Stimulated activated CD8-positive, alpha-beta memory T cell treated with anti-CD3 and anti-CD28 coated beads, Interleukin-12 subunit alpha, Interleukin-12 subunit beta, amount 100 ng/mL, for 4 hours (primary cell): ENCODE measurements around the gene RORB.
"Not testable (repeated sequence)": the region's sequence is repeated elsewhere in the genome, so short reads cannot be mapped to it uniquely, and the experiment has no call there.

Experiments
- DNase-seq: peaks from one replicate; pipeline ENCODE4 v3.0.0-alpha.2; 2020; ENCODE audit warnings: low read depth

Gene RORB

DNA sequence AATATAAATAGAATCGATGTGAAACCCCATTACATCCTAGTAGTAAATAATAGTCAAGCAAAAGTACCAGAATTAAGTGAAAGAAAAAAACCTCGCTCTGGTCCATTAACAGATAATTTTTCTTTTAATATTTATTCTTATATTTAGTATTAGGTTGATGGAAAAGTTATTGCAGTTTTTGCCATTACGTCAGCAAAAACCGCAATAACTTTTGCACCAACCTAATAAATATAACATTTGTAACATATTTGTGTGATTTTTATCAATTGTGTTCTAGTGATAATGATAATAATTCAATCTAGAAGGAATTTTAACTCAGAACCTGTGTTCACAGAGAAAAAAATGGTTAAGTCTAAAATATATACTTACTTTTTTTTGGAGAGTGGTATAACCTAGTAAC lies 16.1 kb downstream of the RORB start:
- no peak for DNase-seq

- DNase-seq = no peak
Observed at GRCh38 chr9:74517188-74517587, 20.1 kb downstream of the RORB start.

DNA sequence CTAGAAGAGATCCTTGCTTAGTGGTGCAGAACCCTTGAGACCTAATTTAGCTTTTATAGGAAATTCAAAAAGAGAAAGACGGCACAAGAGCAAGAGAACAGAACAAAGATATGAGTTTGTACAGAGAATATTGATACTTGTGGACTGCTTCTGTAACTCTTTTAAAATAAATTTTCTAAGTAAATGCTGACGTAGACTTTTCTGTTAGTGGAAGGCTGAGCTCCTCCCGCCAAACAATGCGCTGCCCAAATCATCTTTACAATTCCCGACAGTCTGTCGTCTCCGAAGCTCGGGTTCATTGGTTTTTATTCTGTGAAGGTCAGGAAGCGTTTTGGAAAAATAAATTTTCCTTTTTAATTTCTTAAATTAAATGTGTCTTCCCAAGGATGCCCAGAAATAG lies 22.3 kb downstream of the RORB start:
- no peak for DNase-seq

DNA sequence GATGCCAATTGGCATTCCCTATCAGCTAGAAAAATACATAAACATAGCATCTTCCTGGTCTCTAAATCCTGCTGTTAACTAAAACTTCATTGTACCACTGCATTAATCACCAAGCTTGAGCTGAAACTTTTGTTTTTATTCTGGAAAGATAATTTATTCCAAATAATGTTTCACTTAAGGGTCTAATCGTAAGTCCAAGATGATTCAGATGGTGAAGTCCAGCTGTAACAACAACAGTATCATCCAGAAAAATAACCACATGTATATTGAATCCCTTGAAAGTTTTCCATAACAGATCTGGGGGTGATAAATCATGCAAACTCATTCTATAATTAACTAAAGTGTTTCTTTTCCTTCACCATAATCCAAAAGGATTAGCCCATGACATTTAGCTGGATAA lies 23.9 kb downstream of the RORB start:
- no peak for DNase-seq

DNA sequence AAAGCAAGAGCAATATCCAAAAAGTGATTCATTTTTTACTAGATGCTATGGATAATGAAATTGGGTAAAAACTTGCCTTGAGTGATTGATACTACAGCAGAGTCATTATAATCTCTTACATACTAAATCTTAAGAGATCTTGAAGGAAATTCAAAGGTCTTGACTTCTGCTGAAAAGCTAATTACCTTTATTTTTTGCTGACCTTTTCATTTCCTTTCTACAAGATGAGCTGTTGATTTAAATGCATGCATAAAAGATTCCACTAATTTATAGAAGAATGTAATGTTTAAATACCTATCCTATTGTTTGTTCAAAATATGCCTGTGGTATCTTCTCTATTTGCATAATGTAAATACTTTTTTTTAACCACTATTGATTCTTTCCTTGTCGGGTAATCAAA lies 27.2 kb downstream of the RORB start:
- DNase-seq = no peak

DNA sequence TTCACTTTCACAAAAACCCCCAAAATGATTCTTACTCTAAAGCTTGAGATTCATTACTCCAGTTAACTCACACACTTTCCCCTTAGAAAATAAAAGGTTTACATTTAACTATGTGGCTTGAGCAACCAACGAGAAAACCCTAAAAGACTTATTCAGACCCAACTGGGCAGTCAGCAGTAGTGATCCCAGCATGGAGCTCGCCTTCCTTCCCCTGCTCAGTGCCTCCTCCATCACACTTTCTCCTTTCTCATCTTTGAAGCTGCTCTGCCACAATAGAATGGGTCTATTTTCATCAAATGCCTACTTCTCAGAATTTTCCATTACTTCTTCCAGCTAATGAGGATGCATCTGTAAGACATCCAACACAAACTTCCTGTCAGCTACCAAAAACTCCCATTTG lies 29.1 kb downstream of the RORB start:
- no peak for DNase-seq

GRCh38 chr9:74527718-74528117 lies 30.6 kb downstream of the RORB start:
- no peak for DNase-seq

GRCh38 chr9:74528207-74528606 lies 31.1 kb downstream of the RORB start:
- no peak for DNase-seq

DNA sequence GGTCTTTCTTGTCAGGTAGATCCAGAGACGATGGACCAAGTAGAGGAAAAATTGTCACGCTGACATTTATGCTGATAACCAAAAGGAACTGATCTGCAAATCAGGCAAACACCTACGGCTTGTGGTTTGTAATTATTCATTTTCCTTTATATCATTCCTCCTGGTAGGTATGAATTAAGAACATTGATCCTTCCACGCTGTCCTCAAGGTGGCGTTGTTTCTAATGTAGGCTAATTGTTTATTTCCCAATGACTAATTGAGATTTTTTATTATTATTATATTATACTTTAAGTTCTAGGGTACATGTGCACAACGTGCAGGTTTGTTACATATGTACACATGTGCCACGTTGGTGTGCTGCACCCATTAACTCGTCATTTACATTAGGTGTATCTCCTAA lies 33.3 kb downstream of the RORB start:
- DNase-seq = not testable (repeated sequence)

DNA sequence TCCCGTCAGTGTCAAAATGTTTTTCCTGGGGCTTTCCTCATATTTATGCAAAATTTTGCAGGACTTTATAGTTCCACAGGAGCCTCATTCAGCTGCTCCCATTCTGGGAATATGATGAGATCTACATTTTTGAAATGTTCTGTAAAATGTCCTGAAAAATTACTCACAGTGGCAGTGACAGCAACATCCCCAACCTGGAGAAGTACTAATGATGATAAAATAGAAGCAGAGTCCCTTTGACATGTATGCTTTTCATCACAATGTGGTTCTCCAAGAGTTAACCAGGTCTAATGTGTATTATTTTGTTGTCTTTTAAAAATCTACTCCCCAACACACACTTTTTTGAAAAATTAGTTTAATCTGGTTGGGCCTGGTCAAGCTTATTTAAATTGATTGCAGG lies 36.1 kb downstream of the RORB start:
- DNase-seq = no peak

- DNase-seq = no peak
Observed at GRCh38 chr9:74534841-74535240, 37.7 kb downstream of the RORB start.

GRCh38 chr9:74543145-74543544 lies 46.0 kb downstream of the RORB start:
- DNase-seq = no peak

DNA sequence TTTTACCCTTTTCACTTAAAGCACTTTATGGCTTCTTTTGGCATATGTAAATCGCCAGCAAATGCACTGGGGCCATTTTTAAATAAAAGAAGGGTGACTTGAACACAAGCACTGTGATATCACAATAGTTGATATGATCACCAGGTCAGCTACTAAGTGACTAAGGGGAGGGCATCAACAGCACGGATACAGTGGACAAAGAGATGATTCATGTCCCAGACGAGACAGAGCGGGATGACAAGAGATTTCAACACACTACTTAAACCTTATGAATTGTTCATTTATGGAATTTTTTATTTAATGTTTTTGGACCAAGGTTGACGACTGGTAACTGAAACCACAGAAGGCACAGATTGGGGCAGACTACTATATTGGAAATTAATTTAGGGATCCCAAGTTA lies 54.1 kb downstream of the RORB start:
- DNase-seq = no peak

- no peak for DNase-seq
Observed at GRCh38 chr9:74554751-74555419, 57.8 kb downstream of the RORB start.

DNA sequence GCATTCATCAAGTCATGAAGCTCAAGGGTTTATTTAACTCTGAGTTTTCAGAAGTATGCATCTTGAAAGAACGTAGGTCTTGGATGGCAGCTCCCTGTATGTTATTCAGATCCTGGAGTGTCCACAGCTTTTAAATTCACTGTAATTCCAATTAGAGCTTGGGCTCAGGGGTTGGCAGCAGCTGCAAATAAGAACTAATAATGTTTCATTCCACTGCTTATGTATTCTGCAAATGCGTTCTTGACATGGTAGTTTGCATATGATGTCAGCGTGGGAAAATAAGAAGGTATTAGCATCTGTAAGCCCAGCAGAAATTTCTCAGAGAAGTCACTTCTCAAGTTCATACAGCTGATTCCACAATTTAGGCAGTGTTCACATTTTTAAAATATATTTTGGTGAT lies 58.4 kb downstream of the RORB start:
- no peak for DNase-seq

DNA sequence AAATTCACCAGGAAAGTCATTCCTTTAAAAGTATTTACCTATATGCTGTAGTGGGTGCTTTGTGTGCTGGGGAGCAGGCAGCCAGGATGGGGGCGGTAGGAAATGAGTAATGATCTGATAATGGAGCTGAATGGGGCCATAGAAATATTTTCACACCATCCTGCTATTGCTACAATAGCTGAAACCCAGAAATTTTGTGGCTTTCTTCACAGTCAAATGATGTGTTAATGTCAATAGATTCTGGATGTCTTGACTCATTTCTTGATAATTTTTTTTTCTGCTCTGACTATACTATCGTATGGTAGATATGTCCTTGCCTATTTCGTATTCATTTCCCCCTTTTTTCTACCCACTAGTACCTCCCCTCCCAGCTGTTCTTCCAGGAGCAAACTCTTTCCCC lies 59.5 kb downstream of the RORB start:
- no peak for DNase-seq

- no peak for DNase-seq
Observed at GRCh38 chr9:74557571-74557970, 60.4 kb downstream of the RORB start.

DNA sequence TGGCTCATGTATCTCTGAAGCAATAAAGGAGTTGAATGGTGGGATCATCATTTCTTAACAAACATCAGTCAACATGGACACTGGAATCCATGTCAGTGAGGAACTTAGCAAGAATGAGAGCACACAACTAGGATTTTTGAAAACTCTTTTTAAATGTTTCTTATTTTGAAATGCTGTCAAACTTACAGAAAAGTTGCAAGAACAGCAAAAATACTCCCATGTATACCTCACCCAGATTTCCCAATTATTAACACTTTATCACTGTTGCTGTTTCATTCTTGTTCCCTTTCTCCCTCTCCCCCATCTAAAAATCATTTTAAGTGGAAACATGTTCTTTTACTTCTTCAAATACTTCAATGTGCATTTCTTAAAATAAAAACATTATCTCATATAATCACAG lies 65.5 kb downstream of the RORB start:
- no peak for DNase-seq

- DNase-seq = no peak
Observed at GRCh38 chr9:74570879-74571512, 73.9 kb downstream of the RORB start.

DNA sequence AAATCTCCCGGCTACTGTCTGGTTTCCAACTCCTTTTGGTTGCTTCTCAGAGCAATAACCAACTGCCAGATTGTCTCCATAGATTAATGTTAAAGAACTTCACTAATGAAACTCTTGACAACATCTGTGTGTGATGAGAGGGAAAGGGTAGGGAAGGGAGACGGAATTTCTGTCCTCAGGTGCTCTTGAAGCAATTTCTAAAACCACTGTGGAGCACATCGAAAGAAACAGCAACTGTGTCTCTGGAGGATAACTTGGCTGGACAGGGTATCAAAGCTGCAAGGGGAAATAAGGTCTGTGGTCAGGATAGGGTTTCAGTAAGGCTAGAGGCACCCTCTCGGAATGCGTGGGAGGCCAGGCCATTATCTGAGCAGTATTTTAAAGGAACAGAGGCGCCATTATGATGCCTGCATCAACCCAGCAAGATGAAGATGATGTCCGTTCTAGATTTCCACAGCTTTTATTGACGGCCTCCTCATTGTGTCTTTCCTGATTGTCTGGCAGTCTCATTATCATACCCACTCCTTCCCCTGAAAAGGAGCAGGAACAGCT lies 76.6 kb downstream of the RORB start:
- no peak for DNase-seq

- DNase-seq = no peak
Observed at GRCh38 chr9:74576176-74576575, 79.0 kb downstream of the RORB start.

- no peak for DNase-seq
Observed at GRCh38 chr9:74577956-74578355, 80.8 kb downstream of the RORB start.

- DNase-seq = no peak
Observed at GRCh38 chr9:74589576-74589975, 92.4 kb downstream of the RORB start.

DNA sequence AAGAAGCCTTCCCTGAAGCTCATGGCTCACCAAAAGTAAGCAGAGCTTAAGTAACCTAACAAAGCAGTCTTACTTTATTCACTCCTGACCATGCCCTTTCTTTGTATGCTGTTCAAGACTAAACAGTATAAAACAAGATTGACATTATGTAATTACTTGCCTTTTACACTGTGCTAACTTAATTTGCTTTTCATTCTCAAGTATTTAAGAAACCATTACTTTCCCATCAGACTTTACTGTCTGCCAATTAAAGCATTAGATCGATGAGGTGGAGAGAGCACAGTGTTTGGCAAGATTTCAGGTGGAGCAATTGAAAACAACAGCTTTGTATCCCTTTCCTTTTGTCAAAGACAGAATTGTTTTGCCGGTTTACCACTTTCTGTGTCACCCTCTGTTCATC lies 98.2 kb downstream of the RORB start:
- DNase-seq = no peak
